ENCODE results near the gene PLB1. TPM values are rescaled to one million over a fixed set of nuclear protein-coding genes. Genes with fewer than 3 reads are reported as not detected.

PLB1 gene
- total RNA-seq, 1 donor from 2014 or later: 2.5 TPM

GRCh38 chr2:28511871-28512606, 16.2 kb downstream of the PLB1 start:
- Histone ChIP-seq H3K4me3 (no peak overlapping the region), H3K27ac (no peak overlapping the region), H3K27me3 (no peaks in the 10 kb centered on the region), H3K9me3 (no peaks in the 10 kb centered on the region), H3K4me1 (no peaks in the 10 kb centered on the region), H3K36me3 (no peaks in the 10 kb centered on the region)
- TF ChIP-seq CTCF (IDR thresholded peaks at IDR 0.05) (no peak), POLR2A (IDR thresholded peaks at IDR 0.05) (no peak), POLR2AphosphoS5 (IDR thresholded peaks at IDR 0.05; ENCODE audit: insufficient read depth in 1 of 2, low read depth in 1 of 2) (no peak)
- intact Hi-C loops (cut with DNase I): no loop called here
- DNase-seq (ENCODE audit: extremely low spot score in 2 of 2): no peak

- no peak for DNase-seq (ENCODE audit: extremely low spot score in 2 of 2)
These were observed 16.7 kb downstream of the PLB1 start for GRCh38 chr2:28512607-28512965.

GRCh38 chr2:28513097-28513496, 17.2 kb downstream of the PLB1 start:
- no peak for DNase-seq (ENCODE audit: extremely low spot score in 2 of 2)
- no peak overlapping the region for H3K27ac ChIP-seq
- TF ChIP-seq CTCF (IDR thresholded peaks at IDR 0.05) (no peak), POLR2A (IDR thresholded peaks at IDR 0.05) (no peak), POLR2AphosphoS5 (IDR thresholded peaks at IDR 0.05; ENCODE audit: insufficient read depth in 1 of 2, low read depth in 1 of 2) (no peak)
- no peaks in the 10 kb centered on the region for H3K4me1 ChIP-seq
- no peaks in the 10 kb centered on the region for H3K36me3 ChIP-seq
- intact Hi-C loops (cut with DNase I): no loop called here
- no peaks in the 10 kb centered on the region for H3K9me3 ChIP-seq
- H3K27me3 ChIP-seq: no peaks in the 10 kb centered on the region
- no peak overlapping the region for H3K4me3 ChIP-seq

More at GRCh38 chr2:28512607-28512965, 16.7 kb downstream of the PLB1 start:
- no peak for TF ChIP-seq POLR2A (IDR thresholded peaks at IDR 0.05)
- TF ChIP-seq CTCF (IDR thresholded peaks at IDR 0.05): no peak
- no peak for TF ChIP-seq POLR2AphosphoS5 (IDR thresholded peaks at IDR 0.05; ENCODE audit: insufficient read depth in 1 of 2, low read depth in 1 of 2)
- no peaks in the 10 kb centered on the region for H3K4me1 ChIP-seq
- H3K27me3 ChIP-seq: no peaks in the 10 kb centered on the region
- H3K4me3 ChIP-seq: no peak overlapping the region
- no peak overlapping the region for H3K27ac ChIP-seq
- no peaks in the 10 kb centered on the region for H3K9me3 ChIP-seq
- H3K36me3 ChIP-seq: no peaks in the 10 kb centered on the region
- intact Hi-C loops (cut with DNase I): no loop called here

- Histone ChIP-seq H3K27ac (no peak overlapping the region), H3K4me1 (no peaks in the 10 kb centered on the region), H3K27me3 (no peaks in the 10 kb centered on the region), H3K36me3 (no peaks in the 10 kb centered on the region), H3K9me3 (no peaks in the 10 kb centered on the region), H3K4me3 (no peak overlapping the region)
- no peak for DNase-seq (ENCODE audit: extremely low spot score in 2 of 2)
- intact Hi-C loops (cut with DNase I): no loop called here
- no peak for TF ChIP-seq POLR2A (IDR thresholded peaks at IDR 0.05)
- TF ChIP-seq CTCF (IDR thresholded peaks at IDR 0.05): no peak
- TF ChIP-seq POLR2AphosphoS5 (IDR thresholded peaks at IDR 0.05; ENCODE audit: insufficient read depth in 1 of 2, low read depth in 1 of 2): no peak
These were observed 19.4 kb downstream of the PLB1 start for GRCh38 chr2:28515176-28515751.

GRCh38 chr2:28516430-28516829, 20.6 kb downstream of the PLB1 start:
- Histone ChIP-seq H3K27ac (no peak overlapping the region), H3K4me1 (no peaks in the 10 kb centered on the region), H3K36me3 (no peaks in the 10 kb centered on the region), H3K27me3 (no peaks in the 10 kb centered on the region), H3K9me3 (no peaks in the 10 kb centered on the region), H3K4me3 (no peak overlapping the region)
- DNase-seq (ENCODE audit: extremely low spot score in 2 of 2): no peak
- no peak for TF ChIP-seq POLR2A (IDR thresholded peaks at IDR 0.05)
- TF ChIP-seq POLR2AphosphoS5 (IDR thresholded peaks at IDR 0.05; ENCODE audit: insufficient read depth in 1 of 2, low read depth in 1 of 2): no peak
- TF ChIP-seq CTCF (IDR thresholded peaks at IDR 0.05): no peak
- intact Hi-C loops (cut with DNase I): no loop called here
